K562 (cell line): Measurements from ENCODE around the gene C1QL3. TPM values are rescaled to one million over a fixed set of nuclear protein-coding genes. Genes with fewer than 3 reads are reported as not detected.

ENCODE experiments used
- ARNT ChIP-seq, 2 experiments: fragments of 450-650 bp; IDR thresholded peaks; 2 replicates each; pipeline ENCODE4 v1.6.1; 2016; ENCODE audit warnings: mild to moderate bottlenecking in 1 of 2
- CAMTA2 ChIP-seq: fragments of 250-450 bp; sonication (Bioruptor Pico); conservative IDR thresholded peaks from 2 replicates; pipeline ENCODE4 v1.5.1; 2022
- CBX5 ChIP-seq: IDR thresholded peaks from 2 replicates; pipeline ENCODE4 v1.6.1; 2014; ENCODE audit warnings: low read depth, borderline replicate concordance
- DPF2 ChIP-seq: fragments of 450-650 bp; IDR thresholded peaks from 2 replicates; pipeline ENCODE4 v1.6.1; 2016
- EP300 ChIP-seq: IDR thresholded peaks from 2 replicates; pipeline ENCODE4 v1.6.1; 2012; ENCODE audit warnings: low read length, improper control_type of control experiment
- ETS2 ChIP-seq: IDR thresholded peaks from 2 replicates; pipeline ENCODE4 v1.6.1; 2016; ENCODE audit warnings: borderline replicate concordance, missing genetic modification characterization, mild to moderate bottlenecking, moderate library complexity, missing compliant biosample characterization; ENCODE audit not compliant: poor library complexity, severe bottlenecking
- FOSL1 ChIP-seq: fragments of 200-800 bp; sonication (Bioruptor generic); conservative IDR thresholded peaks from 2 replicates; pipeline ENCODE4 v1.6.1; 2016; ENCODE audit warnings: missing genetic modification characterization, missing compliant biosample characterization
- FOXK2 ChIP-seq, 2 experiments: fragments of 450-650 bp; IDR thresholded peaks in 1 of 2; conservative IDR thresholded peaks in 1 of 2; 2 replicates each; pipeline ENCODE4 v1.6.1; 2016; ENCODE audit warnings: low read depth in 2 of 2, mild to moderate bottlenecking in 1 of 2
- HMG20B ChIP-seq: fragments of 250-450 bp; sonication (Bioruptor Pico); IDR thresholded peaks from 2 replicates; pipeline ENCODE4 v1.5.0; 2021; ENCODE audit warnings: mild to moderate bottlenecking
- HNRNPLL ChIP-seq: fragments of 200-400 bp; formaldehyde crosslinking; IDR thresholded peaks from 2 replicates; pipeline ENCODE4 v1.6.1; 2017; ENCODE audit warnings: low read length, low read depth, mild to moderate bottlenecking; ENCODE audit not compliant: poor library complexity, severe bottlenecking
- JUNB ChIP-seq: fragments of 450-650 bp; formaldehyde crosslinking; conservative IDR thresholded peaks from 2 replicates; pipeline ENCODE4 v1.4.0; 2020; ENCODE audit warnings: mild to moderate bottlenecking
- JUND ChIP-seq, 2 experiments: IDR thresholded peaks; 2 replicates in 1 of 2; 3 replicates in 1 of 2; pipeline ENCODE4 v1.6.1; 2011; ENCODE audit warnings: borderline replicate concordance in 2 of 2, low read depth in 2 of 2, low read length in 2 of 2, improper control_type of control experiment in 1 of 2, missing biosample characterization in 1 of 2, missing genetic modification characterization in 1 of 2, missing genetic modification reagents in 1 of 2
- MXI1 ChIP-seq: IDR thresholded peaks from 2 replicates; pipeline ENCODE4 v1.6.1; 2011; ENCODE audit warnings: low read depth, mild to moderate bottlenecking, improper control_type of control experiment, low read length
- PTRF ChIP-seq: fragments of 450-650 bp; IDR thresholded peaks from 2 replicates; pipeline ENCODE4 v1.6.1; 2016; ENCODE audit warnings: mild to moderate bottlenecking, missing genetic modification characterization, missing compliant biosample characterization
- PTTG1 ChIP-seq: fragments of 450-650 bp; IDR thresholded peaks from 2 replicates; pipeline ENCODE4 v1.6.1; 2016; ENCODE audit warnings: low read depth, mild to moderate bottlenecking, missing genetic modification characterization, missing compliant biosample characterization
- SLC30A9 ChIP-seq: fragments of 250-450 bp; sonication (Bioruptor Pico); IDR thresholded peaks from 2 replicates; pipeline ENCODE4 v1.8.0; 2022; ENCODE audit warnings: mild to moderate bottlenecking, moderate library complexity
- SREBF2 ChIP-seq: sonication (generic); formaldehyde crosslinking; IDR thresholded peaks from 2 replicates; pipeline ENCODE4 v1.4.0; 2020; ENCODE audit warnings: mild to moderate bottlenecking, missing genetic modification reagents
- ZBTB2 ChIP-seq: fragments of 450-650 bp; IDR thresholded peaks from 2 replicates; pipeline ENCODE4 v1.6.1; 2016; ENCODE audit warnings: antibody characterized with exemption
- ZBTB34 ChIP-seq: fragments of 250-450 bp; sonication (Bioruptor Pico); IDR thresholded peaks from 2 replicates; pipeline ENCODE4 v1.8.0; 2021; ENCODE audit warnings: mild to moderate bottlenecking, moderate library complexity
- ZNF184 ChIP-seq: sonication (generic); formaldehyde crosslinking; IDR thresholded peaks from 2 replicates; pipeline ENCODE4 v1.5.0; 2020; ENCODE audit warnings: missing genetic modification reagents
- ZNF354B ChIP-seq: fragments of 250-450 bp; sonication (Bioruptor Pico); IDR thresholded peaks from 2 replicates; pipeline ENCODE4 v1.4.0; 2020
- ZNF398 ChIP-seq: fragments of 250-450 bp; sonication (Bioruptor Pico); IDR thresholded peaks from 2 replicates; pipeline ENCODE4 v1.8.0; 2021; ENCODE audit warnings: moderate library complexity, mild to moderate bottlenecking, inconsistent platforms
- ZNF511 ChIP-seq: sonication (generic); formaldehyde crosslinking; IDR thresholded peaks from 2 replicates; pipeline ENCODE4 v1.8.0; 2022; ENCODE audit warnings: mild to moderate bottlenecking, missing genetic modification reagents
- ZSCAN29 ChIP-seq: fragments of 450-650 bp; IDR thresholded peaks from 2 replicates; pipeline ENCODE4 v1.6.1; 2017
- polyA plus RNA-seq, 8 experiments: library from polyadenylated mRNA; depleted of rRNA in 4 of 8; stranded (reverse) in 5 of 8; unstranded in 3 of 8; fragments of >200 nt; fragmentation: Nextera tagmentation in 2 of 8; fragmentation: Illumina TruSeq in 1 of 8; extraction: Ambion mirVana in 2 of 8; extraction: Trizol in 1 of 8; gene quantifications; 2 replicates each; pipeline versions ENCODE4 v1.2.1 to v1.2.3, GENCODE V29; 2011 to 2014; ENCODE audit warnings: inconsistent platforms in 1 of 8, missing spikeins in 1 of 8
- total RNA-seq, 7 experiments: library from RNA; depleted of rRNA in 6 of 7; stranded (reverse); fragments of >200 nt in 6 of 7; fragmentation: Illumina TruSeq in 2 of 7; extraction: Trizol in 2 of 7; gene quantifications; 2 replicates each; pipeline versions ENCODE4 v1.2.1 to v1.2.3, GENCODE V29; 2011 to 2021; ENCODE audit warnings: low replicate concordance in 1 of 7

Gene C1QL3
- total and polyA plus RNA-seq, 9 of the 15 experiments (the other 6 are each of a cell fraction or from before 2014, with no cell fraction given), result 0.28 to 0.37 TPM; not detected in 7

GRCh38 chr10:16483241-16483917 lies 38.3 kb downstream of the C1QL3 start (continued):
- TF ChIP-seq ZNF398 (CRISPR knock-in tag) (no peak), ZNF511 (CRISPR knock-in tag) (no peak), DPF2 (peak; percentile 55), JUNB (CRISPR knock-in tag) (no peak), ZNF184 (no peak), SLC30A9 (CRISPR knock-in tag) (no peak), CBX5 (no peak), PTTG1 (tag) (no peak), ZBTB34 (CRISPR knock-in tag) (no peak), JUND (IDR thresholded peaks at IDR 0.05; ENCODE audit: borderline replicate concordance, low read depth, low read length) (peak; percentile 78), JUND (tag; IDR thresholded peaks at IDR 0.05; ENCODE audit: borderline replicate concordance, low read depth, low read length) (peak; percentile 58; the same call in 1 of the 3 replicates), ZSCAN29 (no peak), SREBF2 (no peak), HNRNPLL (no peak), PTRF (tag) (no peak), ZBTB2 (no peak), MXI1 (no peak), ZNF354B (CRISPR knock-in tag) (no peak), EP300 (no peak), FOXK2 (conservative IDR thresholded peaks at IDR 0.05 in 1 of 2, IDR thresholded peaks at IDR 0.05 in 1 of 2; ENCODE audit: low read depth in 2 of 2) (no peak), CAMTA2 (CRISPR knock-in tag) (no peak), ETS2 (tag) (no peak), ARNT (IDR thresholded peaks at IDR 0.05) (no peak), FOSL1 (tag) (peak; percentile 76), HMG20B (CRISPR knock-in tag) (no peak)
